Measurements from ENCODE around the gene BRD4. TPM values are rescaled to one million over a fixed set of nuclear protein-coding genes. Genes with fewer than 3 reads are reported as not detected.

The BRD4 gene
- total and polyA plus RNA-seq, 2 of the 13 experiments (the other 11 are each of a cell fraction or from before 2014, with no cell fraction given) = 10.5 to 11.4 TPM

- TF ChIP-seq JARID2 (CRISPR knock-in tag; IDR thresholded peaks at IDR 0.05; ENCODE audit: insufficient replicate concordance) = no peak
- peak; percentile 82 for TF ChIP-seq HCFC1 (IDR thresholded peaks at IDR 0.05; ENCODE audit: low read depth, low read length)
- TF ChIP-seq ZNF546 (CRISPR knock-in tag; conservative IDR thresholded peaks at IDR 0.05) = no peak; the same call in 1 of the 2 replicates
- TF ChIP-seq KDM1A (CRISPR knock-in tag; IDR thresholded peaks at IDR 0.05) = no peak
- TF ChIP-seq NR2F6 (IDR thresholded peaks at IDR 0.05) = no peak
- TF ChIP-seq NR2F6 (CRISPR knock-in tag; IDR thresholded peaks at IDR 0.05) = no peak; the same call in 1 of the 2 replicates
- TF ChIP-seq HMG20A (CRISPR knock-in tag; IDR thresholded peaks at IDR 0.05; ENCODE audit: borderline replicate concordance) = no peak
- peak; percentile 16; the same call in 1 of the 2 replicates for TF ChIP-seq ZNF329 (CRISPR knock-in tag; IDR thresholded peaks at IDR 0.05; ENCODE audit: low read depth)
- TF ChIP-seq ZNF30 (CRISPR knock-in tag; IDR thresholded peaks at IDR 0.05) = no peak
- TF ChIP-seq NR2F1 (CRISPR knock-in tag; IDR thresholded peaks at IDR 0.05) = no peak
- TF ChIP-seq ZNF530 (CRISPR knock-in tag; IDR thresholded peaks at IDR 0.05; ENCODE audit: low read depth) = no peak
- peak; percentile 40; the same call in 1 of the 2 replicates for TF ChIP-seq ESRRA (CRISPR knock-in tag; IDR thresholded peaks at IDR 0.05; ENCODE audit: low read depth)
- TF ChIP-seq SMYD3 (CRISPR knock-in tag; IDR thresholded peaks at IDR 0.05) = no peak
- no peak for TF ChIP-seq SMC3 (IDR thresholded peaks at IDR 0.05; ENCODE audit: low read length)
- TF ChIP-seq ZNF75D (CRISPR knock-in tag; IDR thresholded peaks at IDR 0.05; ENCODE audit: borderline replicate concordance) = no peak
- TF ChIP-seq SKI (IDR thresholded peaks at IDR 0.05; ENCODE audit: partially characterized antibody) = no peak
- TF ChIP-seq KLF6 (CRISPR knock-in tag; IDR thresholded peaks at IDR 0.05) = peak; percentile 47; the same call in 1 of the 2 replicates
- TF ChIP-seq SIN3A (IDR thresholded peaks at IDR 0.05; ENCODE audit: borderline replicate concordance, low read depth, low read length) = peak; percentile 28; the same call in 1 of the 2 replicates
- no peak for TF ChIP-seq CERS6 (CRISPR knock-in tag; IDR thresholded peaks at IDR 0.05)
- no peak for TF ChIP-seq TRAFD1 (CRISPR knock-in tag; IDR thresholded peaks at IDR 0.05; ENCODE audit: borderline replicate concordance)
- TF ChIP-seq ZNF629 (CRISPR knock-in tag; conservative IDR thresholded peaks at IDR 0.05) = no peak
- TF ChIP-seq AGO2 (optimal IDR thresholded peaks at IDR 0.05; ENCODE audit: low read depth, low read length) = peak; percentile 98
- TF ChIP-seq CBX5 (CRISPR knock-in tag; IDR thresholded peaks at IDR 0.05; ENCODE audit: borderline replicate concordance) = 0 out of 2 replicates have a peak, but pooled peaks have one; percentile 42
- TF ChIP-seq ZBTB7A (CRISPR knock-in tag; IDR thresholded peaks at IDR 0.05) = peak; percentile 28; the same call in 1 of the 2 replicates
- no peak; the same call in 1 of the 2 replicates for TF ChIP-seq ZNF660 (CRISPR knock-in tag; IDR thresholded peaks at IDR 0.05; ENCODE audit: borderline replicate concordance, low read depth)
- peak; percentile 94; the same call in 1 of the 2 replicates for TF ChIP-seq ZC3H13 (CRISPR knock-in tag; IDR thresholded peaks at IDR 0.05)
- no peak for TF ChIP-seq ZKSCAN8 (CRISPR knock-in tag; IDR thresholded peaks at IDR 0.05; ENCODE audit: borderline replicate concordance)
- TF ChIP-seq ZNF264 (CRISPR knock-in tag; IDR thresholded peaks at IDR 0.05) = no peak
Measured at GRCh38 chr19:15379083-15379998, 47.0 kb upstream of the BRD4 start, which contains the start of gene AKAP8 (continued).
